PFSK-1 (cell line): ENCODE results near the gene NEB.

Experiments
- FOXP2 ChIP-seq: optimal IDR thresholded peaks from 2 replicates; pipeline ENCODE3; 2011; ENCODE audit warnings: borderline replicate concordance, control low read depth, inconsistent platforms; ENCODE audit not compliant: insufficient read depth; ENCODE audit errors: extremely low read length, extremely low read depth
- POLR2AphosphoS5 ChIP-seq: IDR thresholded peaks from 2 replicates; pipeline ENCODE4 v1.6.1; 2012; ENCODE audit warnings: low read depth, mild to moderate bottlenecking, control low read depth, low read length, moderate library complexity
- SIN3A ChIP-seq: IDR thresholded peaks from 2 replicates; pipeline ENCODE4 v1.6.1; 2012; ENCODE audit warnings: mild to moderate bottlenecking, low read length, moderate library complexity, borderline replicate concordance; ENCODE audit not compliant: insufficient read depth
- TAF1 ChIP-seq: IDR thresholded peaks from 2 replicates; pipeline ENCODE4 v1.6.1; 2012; ENCODE audit warnings: low read length, control low read depth, borderline replicate concordance; ENCODE audit not compliant: insufficient read depth
- TF ChIP-seq, protein P1 (sequence below), 2 experiments: IDR thresholded peaks; 2 replicates each; pipeline versions ENCODE4 v1.6.1 to v1.8.0; 2011 to 2012; ENCODE audit warnings: low read depth in 2 of 2, low read length in 2 of 2, control low read depth in 1 of 2, inconsistent platforms in 1 of 2, mild to moderate bottlenecking in 1 of 2, moderate library complexity in 1 of 2; ENCODE audit not compliant: insufficient read depth in 1 of 2

Gene NEB

DNA sequence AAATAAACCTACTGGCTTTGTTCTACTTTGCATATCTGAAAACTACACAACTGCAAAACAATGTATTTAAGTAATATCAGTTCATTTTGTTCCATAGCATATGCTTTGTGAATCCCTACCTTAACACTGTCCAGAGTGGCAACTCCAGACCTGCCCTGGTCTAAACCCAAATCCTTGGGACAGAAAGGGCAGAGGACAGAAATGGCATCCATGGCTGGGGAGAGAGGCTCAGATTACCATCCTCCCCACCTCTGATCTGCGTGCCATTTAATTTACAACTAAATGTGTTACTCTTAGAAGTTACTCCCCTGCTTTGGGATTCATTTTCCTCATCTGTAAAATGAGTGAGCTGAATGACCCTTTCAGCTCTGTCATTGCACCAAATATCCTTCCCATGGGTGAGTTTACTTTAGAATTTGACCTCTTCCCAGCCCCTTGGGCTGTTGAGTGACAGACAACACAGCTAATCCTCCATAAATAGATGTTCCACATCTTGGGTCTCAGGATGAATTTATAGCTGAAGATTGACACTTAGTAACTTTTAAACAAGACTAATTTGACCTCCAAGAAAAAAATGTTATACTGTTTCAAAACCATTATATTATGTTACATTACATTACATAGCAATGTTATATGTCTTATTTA lies 20.1 kb upstream of the NEB start:
- TF ChIP-seq POLR2AphosphoS5 (no peak), TAF1 (no peak), FOXP2 (no peak), SIN3A (no peak)
- TF ChIP-seq, protein P1, sequence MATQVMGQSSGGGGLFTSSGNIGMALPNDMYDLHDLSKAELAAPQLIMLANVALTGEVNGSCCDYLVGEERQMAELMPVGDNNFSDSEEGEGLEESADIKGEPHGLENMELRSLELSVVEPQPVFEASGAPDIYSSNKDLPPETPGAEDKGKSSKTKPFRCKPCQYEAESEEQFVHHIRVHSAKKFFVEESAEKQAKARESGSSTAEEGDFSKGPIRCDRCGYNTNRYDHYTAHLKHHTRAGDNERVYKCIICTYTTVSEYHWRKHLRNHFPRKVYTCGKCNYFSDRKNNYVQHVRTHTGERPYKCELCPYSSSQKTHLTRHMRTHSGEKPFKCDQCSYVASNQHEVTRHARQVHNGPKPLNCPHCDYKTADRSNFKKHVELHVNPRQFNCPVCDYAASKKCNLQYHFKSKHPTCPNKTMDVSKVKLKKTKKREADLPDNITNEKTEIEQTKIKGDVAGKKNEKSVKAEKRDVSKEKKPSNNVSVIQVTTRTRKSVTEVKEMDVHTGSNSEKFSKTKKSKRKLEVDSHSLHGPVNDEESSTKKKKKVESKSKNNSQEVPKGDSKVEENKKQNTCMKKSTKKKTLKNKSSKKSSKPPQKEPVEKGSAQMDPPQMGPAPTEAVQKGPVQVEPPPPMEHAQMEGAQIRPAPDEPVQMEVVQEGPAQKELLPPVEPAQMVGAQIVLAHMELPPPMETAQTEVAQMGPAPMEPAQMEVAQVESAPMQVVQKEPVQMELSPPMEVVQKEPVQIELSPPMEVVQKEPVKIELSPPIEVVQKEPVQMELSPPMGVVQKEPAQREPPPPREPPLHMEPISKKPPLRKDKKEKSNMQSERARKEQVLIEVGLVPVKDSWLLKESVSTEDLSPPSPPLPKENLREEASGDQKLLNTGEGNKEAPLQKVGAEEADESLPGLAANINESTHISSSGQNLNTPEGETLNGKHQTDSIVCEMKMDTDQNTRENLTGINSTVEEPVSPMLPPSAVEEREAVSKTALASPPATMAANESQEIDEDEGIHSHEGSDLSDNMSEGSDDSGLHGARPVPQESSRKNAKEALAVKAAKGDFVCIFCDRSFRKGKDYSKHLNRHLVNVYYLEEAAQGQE (IDR thresholded peaks at IDR 0.05; ENCODE audit: insufficient read depth in 1 of 2, low read depth in 2 of 2, low read length in 2 of 2): no peak

DNA sequence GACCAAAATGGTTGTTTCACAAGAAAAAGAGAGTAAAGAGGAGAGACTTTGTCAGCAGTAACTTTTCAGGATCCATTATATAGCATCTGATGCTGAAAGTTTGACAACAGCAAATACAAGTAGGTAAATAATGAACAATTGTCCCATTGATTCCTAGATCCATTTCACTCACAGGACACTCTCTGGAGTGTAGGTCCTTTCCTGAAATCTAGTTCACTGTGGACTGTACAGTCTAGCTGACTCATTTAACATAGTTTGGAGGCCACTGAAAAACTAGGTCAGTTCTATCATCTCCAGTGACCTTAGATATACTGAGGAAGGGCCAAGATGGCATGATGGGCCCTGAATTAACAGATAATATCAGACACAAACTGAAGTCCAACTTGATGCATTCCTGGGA lies 19.3 kb upstream of the NEB start:
- TF ChIP-seq POLR2AphosphoS5: no peak
- TF ChIP-seq, protein P1 (IDR thresholded peaks at IDR 0.05; ENCODE audit: insufficient read depth in 1 of 2, low read depth in 2 of 2, low read length in 2 of 2): no peak
- no peak for TF ChIP-seq TAF1
- no peak for TF ChIP-seq SIN3A
- no peak for TF ChIP-seq FOXP2

GRCh38 chr2:151730262-151730975 lies 3.9 kb downstream of the NEB start:
- TF ChIP-seq FOXP2 (no peak), POLR2AphosphoS5 (no peak), SIN3A (no peak)

DNA sequence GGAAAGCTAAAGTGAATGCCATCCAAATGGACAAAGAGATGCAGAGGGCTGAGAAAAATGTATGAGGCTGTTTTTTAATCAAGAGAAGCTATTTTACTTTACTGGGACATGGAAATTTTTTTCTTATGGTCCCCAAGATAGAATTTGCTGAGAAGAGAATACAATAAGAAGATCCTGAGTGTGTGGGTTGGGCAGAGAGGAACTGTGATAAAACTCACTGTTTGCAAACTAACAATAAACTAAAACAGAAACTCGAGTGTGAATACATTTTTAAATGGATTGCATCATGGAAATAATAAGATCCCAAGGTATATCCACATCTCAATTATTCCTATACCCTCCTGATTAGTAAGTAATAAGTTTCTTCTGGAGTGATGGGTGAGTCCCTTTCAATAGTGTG lies 4.4 kb downstream of the NEB start:
- TF ChIP-seq TAF1 (no peak), POLR2AphosphoS5 (no peak), FOXP2 (no peak), SIN3A (no peak)
- TF ChIP-seq, protein P1 (IDR thresholded peaks at IDR 0.05; ENCODE audit: insufficient read depth in 1 of 2, low read depth in 2 of 2, low read length in 2 of 2): no peak

- TF ChIP-seq FOXP2 (no peak), SIN3A (no peak), TAF1 (no peak), POLR2AphosphoS5 (no peak)
- TF ChIP-seq, protein P1 (IDR thresholded peaks at IDR 0.05; ENCODE audit: insufficient read depth in 1 of 2, low read depth in 2 of 2, low read length in 2 of 2): no peak
Observed at GRCh38 chr2:151729415-151729811, 4.9 kb downstream of the NEB start.
